ENCODE measurements around the gene TBX18.

Gene TBX18

GRCh38 chr6:84772428-84773132 lies 8.2 kb upstream of the TBX18 start:
- no peak for DNase-seq

GRCh38 chr6:84771756-84772356 lies 7.5 kb upstream of the TBX18 start:
- DNase-seq: no peak

- DNase-seq: no peak
Observed at GRCh38 chr6:84771125-84771755, 6.8 kb upstream of the TBX18 start.

GRCh38 chr6:84770521-84770920 lies 6.1 kb upstream of the TBX18 start:
- no peak for DNase-seq

GRCh38 chr6:84769306-84769705 lies 4.9 kb upstream of the TBX18 start:
- DNase-seq: no peak

GRCh38 chr6:84768442-84769174 lies 4.2 kb upstream of the TBX18 start:
- DNase-seq: no peak

GRCh38 chr6:84767526-84768201 lies 3.3 kb upstream of the TBX18 start:
- DNase-seq: no peak

GRCh38 chr6:84766799-84767525 lies 2.6 kb upstream of the TBX18 start:
- no peak for DNase-seq

GRCh38 chr6:84766118-84766798 lies 1.9 kb upstream of the TBX18 start:
- DNase-seq: no peak

GRCh38 chr6:84763886-84764331 lies 489 bp downstream of the TBX18 start:
- DNase-seq: no peak

- no peak for DNase-seq
Observed at GRCh38 chr6:84763003-84763885, 1.2 kb downstream of the TBX18 start.

- DNase-seq: no peak
Observed at GRCh38 chr6:84762220-84763002, 2.0 kb downstream of the TBX18 start.

- DNase-seq: no peak
Observed at GRCh38 chr6:84758486-84758885, 5.9 kb downstream of the TBX18 start.

GRCh38 chr6:84756877-84757276 lies 7.5 kb downstream of the TBX18 start:
- DNase-seq: no peak

- DNase-seq: no peak
Observed at GRCh38 chr6:84756466-84756865, 7.9 kb downstream of the TBX18 start.

- DNase-seq: no peak
Observed at GRCh38 chr6:84753173-84753572, 11.2 kb downstream of the TBX18 start.

- DNase-seq: no peak
Observed at GRCh38 chr6:84752118-84752850, 12.1 kb downstream of the TBX18 start.

GRCh38 chr6:84749181-84749580 lies 15.2 kb downstream of the TBX18 start:
- no peak for DNase-seq

- DNase-seq: no peak
Observed at GRCh38 chr6:84748376-84748775, 16.0 kb downstream of the TBX18 start.

All from activated CD4-positive, alpha-beta T cell treated with anti-CD3 and anti-CD28 coated beads, Interleukin-2, amount 50 U/mL, for 16 hours (primary cell).